IPS-15b (cell line): ENCODE results near the gene CAMK1D.
"Not testable (repeated sequence)": the region's sequence is repeated elsewhere in the genome, so short reads cannot be mapped to it uniquely, and the experiment has no call there.

ENCODE experiments used
- H3K27me3 ChIP-seq: one replicate; pipeline ENCODE4 v1.6.1; 2013; ENCODE audit warnings: low read length; ENCODE audit not compliant: control insufficient read depth, insufficient read depth
- H3K36me3 ChIP-seq: one replicate; pipeline ENCODE4 v1.6.1; 2013; ENCODE audit warnings: low read length; ENCODE audit not compliant: control insufficient read depth, insufficient read depth
- H3K4me1 ChIP-seq: one replicate; pipeline ENCODE4 v1.6.1; 2013; ENCODE audit warnings: mild to moderate bottlenecking, low read length; ENCODE audit not compliant: control insufficient read depth, insufficient read depth
- H3K4me3 ChIP-seq: one replicate; pipeline ENCODE4 v1.5.1; 2013; ENCODE audit warnings: low read depth, low read length
- H3K9ac ChIP-seq: one replicate; pipeline ENCODE4 v1.6.1; 2013; ENCODE audit warnings: low read depth, mild to moderate bottlenecking, low read length
- H3K9me3 ChIP-seq: one replicate; pipeline ENCODE4 v1.6.1; 2013; ENCODE audit warnings: mild to moderate bottlenecking, low read length; ENCODE audit not compliant: control insufficient read depth, insufficient read depth

CAMK1D gene

DNA sequence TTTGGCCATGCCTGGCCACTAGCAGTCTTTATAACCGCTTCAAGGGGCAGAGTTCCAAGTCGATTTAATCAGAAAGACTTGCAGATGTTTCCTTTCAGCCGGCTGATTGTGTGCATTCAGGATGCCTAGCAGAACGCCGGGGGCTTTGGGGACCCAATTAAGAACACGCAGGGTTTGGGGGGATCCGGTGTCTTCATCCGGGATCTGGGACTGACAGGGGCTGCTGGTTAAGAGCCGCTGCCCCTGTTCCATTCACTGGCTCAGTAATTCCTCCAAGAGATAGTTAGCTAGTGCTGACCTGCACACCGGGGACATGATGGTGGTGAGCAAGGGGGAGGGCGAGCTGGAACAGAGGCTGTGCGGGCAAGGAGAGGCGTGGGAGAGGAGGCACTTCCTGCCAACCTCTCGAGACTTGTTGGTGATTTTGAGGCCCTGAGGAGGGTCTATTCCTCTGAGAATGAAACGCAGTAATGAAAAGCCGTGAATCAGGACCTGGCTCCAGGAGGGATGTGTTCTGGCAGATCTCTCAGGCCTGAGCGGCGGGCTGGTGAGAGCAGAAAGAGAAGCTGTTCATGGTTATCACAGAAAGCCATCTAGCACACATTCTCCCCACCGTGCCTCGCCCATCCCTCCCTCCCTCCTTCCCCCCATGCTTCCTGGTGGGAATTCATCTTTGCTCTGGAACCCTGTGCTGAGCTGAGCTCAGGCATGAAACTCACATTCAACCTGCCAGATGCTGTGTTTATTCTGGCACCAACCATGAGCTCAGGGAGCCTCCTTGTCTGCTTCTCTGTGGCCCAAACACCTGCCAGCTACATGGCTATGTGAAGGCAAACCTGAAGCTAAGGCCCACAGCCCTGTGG lies 500.2 kb downstream of the CAMK1D start:
- H3K9ac ChIP-seq: no peak overlapping the region
- no peaks in the 10 kb centered on the region for H3K36me3 ChIP-seq
- H3K4me1 ChIP-seq: no peaks in the 10 kb centered on the region
- H3K4me3 ChIP-seq: no peak overlapping the region
- no peaks in the 10 kb centered on the region for H3K27me3 ChIP-seq
- H3K9me3 ChIP-seq: no peaks in the 10 kb centered on the region

DNA sequence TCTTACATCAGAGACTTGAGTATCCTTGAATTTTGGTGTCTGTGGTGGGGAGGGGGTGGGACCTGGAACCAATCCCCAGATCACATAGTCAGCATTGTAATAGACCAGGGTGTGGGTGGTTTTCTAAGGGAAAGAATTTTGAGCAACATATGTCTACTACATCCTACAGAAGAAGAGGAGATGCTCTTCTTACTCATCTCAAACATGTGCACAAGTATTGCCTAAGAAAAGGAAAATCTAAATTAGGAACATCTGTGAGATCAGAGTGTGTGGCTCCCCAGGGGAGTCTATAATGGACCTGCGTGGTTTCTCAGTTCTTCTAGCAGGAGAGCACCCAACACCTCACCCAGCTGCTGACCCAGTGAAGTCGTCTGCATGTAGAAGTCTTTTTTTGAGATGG lies 503.3 kb downstream of the CAMK1D start:
- Histone ChIP-seq H3K9me3 (no peaks in the 10 kb centered on the region), H3K27me3 (no peaks in the 10 kb centered on the region), H3K36me3 (no peaks in the 10 kb centered on the region), H3K4me1 (no peaks in the 10 kb centered on the region), H3K4me3 (no peak overlapping the region), H3K9ac (no peak overlapping the region)

DNA sequence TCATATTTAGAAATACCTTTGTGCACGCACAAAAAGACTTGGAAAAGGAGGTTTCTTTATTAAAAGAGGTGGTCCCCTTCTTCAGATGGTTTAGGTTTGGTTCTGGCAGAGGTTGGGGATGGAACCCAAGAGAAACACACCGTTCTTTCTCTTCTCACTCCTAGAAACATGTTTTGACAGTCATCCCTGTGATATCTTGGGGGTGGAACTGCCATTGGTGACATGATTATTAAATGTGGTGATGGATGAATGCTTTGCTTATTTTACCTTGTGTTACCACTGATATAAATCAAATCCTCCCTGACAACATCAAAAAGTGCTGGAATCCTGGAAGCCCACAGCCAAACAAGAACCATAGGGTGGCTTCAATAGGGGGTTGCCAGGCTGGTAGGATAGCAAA lies 505.6 kb downstream of the CAMK1D start:
- Histone ChIP-seq H3K4me1 (no peaks in the 10 kb centered on the region), H3K27me3 (no peaks in the 10 kb centered on the region), H3K4me3 (no peak overlapping the region), H3K9ac (no peak overlapping the region), H3K36me3 (no peaks in the 10 kb centered on the region), H3K9me3 (no peaks in the 10 kb centered on the region)

DNA sequence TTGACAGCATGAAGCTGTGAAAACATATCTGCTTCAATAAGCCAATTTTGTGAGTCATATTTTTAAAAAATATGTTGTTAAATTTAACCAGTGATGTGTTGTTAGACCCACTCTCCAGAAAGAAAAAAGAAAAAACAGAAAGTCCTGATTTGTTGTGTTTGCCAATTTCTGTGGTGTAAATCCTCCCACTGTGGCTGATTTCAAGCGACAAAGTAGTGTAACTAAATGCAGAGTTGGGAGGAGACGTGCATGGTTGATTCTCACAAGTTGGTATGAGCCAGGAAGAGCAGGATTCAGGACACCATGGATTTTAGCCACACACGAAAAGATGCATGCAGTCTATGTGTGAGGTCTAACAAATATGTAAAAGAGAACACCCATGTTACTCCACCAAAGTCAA lies 513.1 kb downstream of the CAMK1D start:
- Histone ChIP-seq H3K9me3 (no peaks in the 10 kb centered on the region), H3K36me3 (no peaks in the 10 kb centered on the region), H3K27me3 (no peaks in the 10 kb centered on the region), H3K9ac (no peak overlapping the region), H3K4me1 (no peaks in the 10 kb centered on the region), H3K4me3 (no peak overlapping the region)

DNA sequence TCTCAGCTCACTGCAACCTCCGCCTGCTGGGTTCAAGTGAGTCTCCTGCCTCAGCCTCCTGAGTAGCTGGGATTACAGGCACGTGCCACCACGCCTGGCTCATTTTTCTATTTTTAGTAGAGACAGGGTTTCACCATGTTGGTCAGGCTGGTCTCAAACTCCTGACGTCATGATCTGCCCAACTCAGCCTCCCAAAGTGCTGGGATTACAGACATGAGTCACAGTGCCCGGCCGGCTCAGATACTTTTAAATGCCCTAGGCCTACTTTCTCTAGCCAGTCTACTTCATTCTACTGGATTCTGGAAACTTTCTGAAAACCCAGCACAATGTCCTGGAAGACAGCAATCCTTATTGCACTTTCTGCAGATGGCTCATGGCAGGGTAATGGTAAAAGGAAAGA lies 516.2 kb downstream of the CAMK1D start:
- H3K4me1 ChIP-seq, H3K27me3 ChIP-seq, H3K9ac ChIP-seq, H3K9me3 ChIP-seq, H3K4me3 ChIP-seq, H3K36me3 ChIP-seq: not testable (repeated sequence)

DNA sequence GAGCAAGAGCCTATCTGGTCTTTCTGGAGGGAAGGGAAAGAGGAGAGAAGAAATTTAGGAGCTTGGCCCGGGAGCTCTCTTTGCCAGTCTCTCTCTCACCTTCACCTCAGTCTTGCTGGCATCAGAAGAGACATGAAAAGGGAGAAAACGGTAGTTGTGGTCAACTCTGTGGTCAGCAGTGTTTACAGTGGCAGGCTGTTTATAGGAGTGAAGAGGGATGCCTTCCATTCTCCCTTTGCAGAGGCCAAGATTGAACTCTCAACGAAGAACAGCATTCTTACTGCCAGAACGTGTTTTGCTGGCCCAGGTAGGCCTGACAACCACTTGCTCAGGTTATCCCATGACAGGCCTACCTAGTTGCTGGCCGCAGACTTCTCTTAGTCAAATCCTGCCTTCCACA lies 518.9 kb downstream of the CAMK1D start:
- H3K4me1 ChIP-seq: no peaks in the 10 kb centered on the region
- no peaks in the 10 kb centered on the region for H3K36me3 ChIP-seq
- no peak overlapping the region for H3K4me3 ChIP-seq
- no peak overlapping the region for H3K9ac ChIP-seq
- H3K27me3 ChIP-seq: no peaks in the 10 kb centered on the region
- no peaks in the 10 kb centered on the region for H3K9me3 ChIP-seq

DNA sequence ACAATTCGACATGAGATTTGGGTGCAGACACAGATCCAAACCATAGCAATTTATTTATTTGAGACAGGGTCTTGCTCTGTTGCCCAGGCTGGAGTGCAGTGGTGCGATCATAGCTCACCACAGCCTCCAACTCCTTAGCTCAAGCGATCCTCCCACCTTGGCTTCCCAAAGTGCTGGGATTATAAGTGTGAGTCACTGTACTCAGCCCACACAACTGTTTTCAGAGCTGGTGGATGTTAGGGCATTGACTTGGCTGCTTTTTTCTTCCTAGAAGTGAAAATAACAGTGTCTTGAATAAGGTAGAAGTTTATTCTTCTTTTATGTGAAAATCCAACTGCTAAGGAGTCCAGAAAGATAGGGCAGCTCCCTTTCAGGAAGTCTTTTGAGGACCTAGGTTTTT lies 520.1 kb downstream of the CAMK1D start:
- Histone ChIP-seq H3K9me3 (no peaks in the 10 kb centered on the region), H3K4me3 (no peak overlapping the region), H3K36me3 (no peaks in the 10 kb centered on the region), H3K4me1 (no peaks in the 10 kb centered on the region), H3K27me3 (no peaks in the 10 kb centered on the region), H3K9ac (no peak overlapping the region)

DNA sequence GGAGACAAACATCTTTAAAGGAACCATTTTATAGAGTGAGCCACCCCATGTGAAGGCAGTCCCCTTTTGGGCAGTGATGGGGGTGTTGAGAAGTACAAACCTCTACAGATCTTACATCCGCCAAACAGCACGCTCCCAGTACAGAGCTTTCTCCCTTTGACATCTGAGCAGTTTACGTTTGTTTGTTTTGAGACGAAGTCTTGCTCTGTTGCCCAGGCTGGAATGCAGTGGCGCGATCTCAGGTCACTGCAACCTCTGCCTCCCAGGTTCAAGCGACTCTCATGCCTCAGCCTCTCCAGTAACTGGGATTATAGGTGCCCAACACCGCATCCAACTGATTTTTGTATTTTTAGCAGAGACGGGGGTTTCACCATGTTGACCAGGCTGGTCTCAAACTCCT lies 523.2 kb downstream of the CAMK1D start:
- Histone ChIP-seq H3K27me3 (no peaks in the 10 kb centered on the region), H3K9ac (no peak overlapping the region), H3K4me1 (no peaks in the 10 kb centered on the region), H3K4me3 (no peak overlapping the region), H3K9me3 (no peaks in the 10 kb centered on the region), H3K36me3 (no peaks in the 10 kb centered on the region)

DNA sequence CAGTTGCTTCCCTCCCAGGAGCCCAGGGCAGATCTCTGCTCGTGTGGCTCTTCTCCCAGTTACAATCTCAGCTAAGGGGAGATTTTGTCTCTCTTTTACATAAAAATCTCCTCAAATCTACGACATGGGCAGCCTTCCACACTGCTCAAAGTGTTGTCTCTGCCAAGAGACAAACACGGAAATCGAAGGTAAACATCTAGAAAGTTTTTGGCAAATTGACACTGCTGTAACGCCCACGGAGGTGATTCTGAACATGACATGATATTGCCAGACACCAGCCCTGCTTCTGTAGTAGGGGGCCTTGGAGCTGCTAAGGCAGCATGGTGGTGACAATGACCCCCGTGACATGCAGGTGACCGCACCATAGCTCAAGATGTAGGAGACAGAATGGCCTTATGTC lies 523.8 kb downstream of the CAMK1D start:
- H3K9ac ChIP-seq: no peak overlapping the region
- H3K4me3 ChIP-seq: no peak overlapping the region
- H3K27me3 ChIP-seq: no peaks in the 10 kb centered on the region
- no peaks in the 10 kb centered on the region for H3K9me3 ChIP-seq
- no peaks in the 10 kb centered on the region for H3K4me1 ChIP-seq
- no peaks in the 10 kb centered on the region for H3K36me3 ChIP-seq

DNA sequence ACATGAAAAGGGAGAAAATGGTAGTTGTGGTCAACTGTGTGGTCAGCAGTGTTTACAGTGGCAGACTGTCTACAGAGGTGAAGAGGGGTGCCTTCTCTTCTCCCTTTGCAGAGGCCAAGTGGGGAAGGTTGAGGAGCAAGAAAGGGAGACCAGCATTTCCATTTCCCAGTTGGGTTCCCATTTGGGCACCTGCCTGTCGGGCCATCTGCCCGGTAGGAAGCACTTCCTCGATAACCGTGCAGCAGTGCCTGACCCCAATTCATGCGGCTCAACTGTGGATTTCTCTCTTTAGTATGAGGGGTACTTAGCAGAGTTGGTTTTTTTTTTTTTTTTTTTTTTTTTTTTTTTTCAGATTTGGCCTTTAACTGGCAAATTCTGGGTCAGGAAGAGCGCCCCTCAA lies 525.2 kb downstream of the CAMK1D start:
- Histone ChIP-seq H3K4me3 (no peak overlapping the region), H3K9ac (no peak overlapping the region), H3K36me3 (no peaks in the 10 kb centered on the region), H3K9me3 (no peaks in the 10 kb centered on the region), H3K27me3 (no peaks in the 10 kb centered on the region), H3K4me1 (no peaks in the 10 kb centered on the region)

DNA sequence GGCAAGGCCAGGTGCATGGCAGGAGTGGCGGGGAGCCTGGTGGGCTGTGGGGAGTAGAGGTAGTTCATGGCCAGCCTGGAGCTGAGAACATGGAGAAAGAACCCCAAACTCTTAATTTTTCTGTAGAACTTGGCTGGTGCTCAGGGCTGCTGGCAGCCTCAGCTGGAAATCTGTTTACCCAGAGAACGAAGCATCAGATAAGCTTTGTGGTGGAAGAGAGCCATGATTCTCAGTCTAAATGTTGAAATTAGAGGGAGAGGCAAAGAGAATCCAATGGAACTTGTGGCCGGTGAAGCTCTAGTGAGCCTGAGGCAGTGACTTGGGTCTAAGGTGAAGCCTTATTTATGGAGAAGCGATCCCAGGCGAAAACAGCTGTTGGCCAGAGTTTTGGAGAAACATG lies 525.8 kb downstream of the CAMK1D start:
- Histone ChIP-seq H3K36me3 (no peaks in the 10 kb centered on the region), H3K9ac (no peak overlapping the region), H3K4me1 (no peaks in the 10 kb centered on the region), H3K4me3 (no peak overlapping the region), H3K9me3 (no peaks in the 10 kb centered on the region), H3K27me3 (no peaks in the 10 kb centered on the region)

DNA sequence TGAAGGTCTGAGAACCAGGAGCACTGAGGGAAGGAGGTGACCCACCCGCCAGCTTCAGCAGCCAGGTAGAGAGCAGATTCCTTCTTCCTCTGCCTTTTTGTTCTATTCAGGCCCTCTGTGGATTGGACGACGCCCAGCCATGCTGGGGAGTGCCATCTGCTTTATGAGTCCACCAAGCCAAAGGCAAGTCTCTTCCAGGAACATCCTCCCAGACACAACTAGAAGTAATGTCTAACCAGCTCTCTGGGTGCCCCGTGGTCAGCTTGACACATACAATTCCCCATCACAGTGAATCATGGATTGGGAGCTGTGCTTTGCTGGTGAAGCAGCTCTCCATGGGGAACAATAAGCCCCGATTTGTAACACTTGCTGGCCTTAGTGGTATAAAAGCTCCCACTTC lies 526.9 kb downstream of the CAMK1D start:
- Histone ChIP-seq H3K4me1 (no peaks in the 10 kb centered on the region), H3K27me3 (no peaks in the 10 kb centered on the region), H3K9me3 (no peaks in the 10 kb centered on the region), H3K9ac (no peak overlapping the region), H3K36me3 (no peaks in the 10 kb centered on the region), H3K4me3 (no peak overlapping the region)
